HL-60 (cell line): ENCODE results near the gene RCOR3.

Source experiments
- DNase-seq, 2 experiments: peaks; one replicate each; pipeline ENCODE4 v3.0.0-alpha.2; 2010 to 2020; ENCODE audit warnings: low read depth in 1 of 2, low spot score in 1 of 2
- H3K27ac ChIP-seq: fragments of 250-450 bp; sonication (Bioruptor Pico); replicated peaks from 2 replicates; pipeline ENCODE4 v1.5.1; 2020; ENCODE audit warnings: mild to moderate bottlenecking, moderate library complexity
- H3K27me3 ChIP-seq: fragments of 250-450 bp; sonication (Bioruptor Pico); 2 replicates; pipeline ENCODE4 v1.5.1; 2021; ENCODE audit warnings: mild to moderate bottlenecking, moderate library complexity; ENCODE audit not compliant: insufficient read depth, poor library complexity, severe bottlenecking
- H3K4me3 ChIP-seq: replicated peaks from 2 replicates; pipeline ENCODE4 v1.5.1; 2011; ENCODE audit warnings: mild to moderate bottlenecking, control low read depth, low read length; ENCODE audit not compliant: insufficient read depth
- GABPA ChIP-seq: IDR thresholded peaks from 2 replicates; pipeline ENCODE4 v1.6.1; 2012; ENCODE audit warnings: low read depth
- POLR2AphosphoS5 ChIP-seq: IDR thresholded peaks from 2 replicates; pipeline ENCODE4 v1.6.1; 2012; ENCODE audit warnings: low read depth
- SPI1 ChIP-seq: IDR thresholded peaks from 2 replicates; pipeline ENCODE4 v1.6.1; 2012; ENCODE audit warnings: low read depth, mild to moderate bottlenecking, borderline replicate concordance
- TF ChIP-seq, protein P1 (sequence below): IDR thresholded peaks from 2 replicates; pipeline ENCODE4 v1.6.1; 2012; ENCODE audit warnings: low read depth; ENCODE audit not compliant: insufficient replicate concordance
- TF ChIP-seq, protein P2 (sequence below): IDR thresholded peaks from one replicate; pipeline ENCODE4 v1.5.1; 2011; ENCODE audit warnings: low read length, control low read depth, inconsistent platforms; ENCODE audit not compliant: insufficient read depth

RCOR3 gene

DNA sequence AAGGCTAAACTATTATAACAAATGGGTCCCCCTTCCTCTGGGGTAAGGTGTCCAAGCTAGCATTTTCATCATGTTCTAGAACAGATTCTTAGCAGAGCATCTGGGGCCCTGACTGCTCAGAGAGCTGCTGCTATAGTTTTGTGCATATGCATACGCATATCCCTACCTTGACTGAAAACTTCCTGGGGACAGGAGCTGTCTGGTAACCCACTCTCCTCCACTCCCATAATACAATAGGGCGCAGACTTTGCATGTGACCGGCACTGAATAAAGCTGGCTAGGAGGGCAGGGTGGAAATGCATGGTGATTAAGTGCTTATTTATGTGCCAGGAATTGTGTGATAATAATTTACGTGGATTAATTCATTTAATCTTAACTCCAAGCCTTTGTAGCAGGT is 79.1 kb downstream of the RCOR3 start:
- H3K27ac ChIP-seq, result no peak overlapping the region

DNA sequence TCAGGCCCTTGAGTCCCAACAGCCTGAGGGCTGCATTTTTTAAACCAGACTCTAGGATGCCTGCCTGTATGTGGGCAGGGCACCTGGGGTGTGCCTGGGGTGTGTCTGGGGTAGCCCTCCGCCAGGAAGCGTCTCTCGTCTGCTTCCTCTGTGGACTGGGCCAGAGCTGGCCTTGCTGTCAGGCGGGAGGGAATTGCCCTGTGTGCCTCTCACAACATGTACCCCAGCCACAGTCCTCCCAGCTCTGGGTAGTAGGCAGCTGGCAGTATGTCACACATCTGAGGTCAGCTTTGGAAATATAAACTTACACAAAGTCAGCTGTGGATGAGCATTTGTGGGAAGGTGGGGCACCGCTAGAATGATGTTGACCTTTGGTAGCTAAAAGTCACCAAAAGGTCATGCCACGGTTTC is 80.5 kb downstream of the RCOR3 start:
- Histone ChIP-seq H3K4me3 (no peak overlapping the region), H3K27me3 (no peaks in the 10 kb centered on the region), H3K27ac (no peak overlapping the region)
- DNase-seq, result no peak
- TF ChIP-seq SPI1, result no peak
- TF ChIP-seq POLR2AphosphoS5, result no peak
- TF ChIP-seq, protein P1, sequence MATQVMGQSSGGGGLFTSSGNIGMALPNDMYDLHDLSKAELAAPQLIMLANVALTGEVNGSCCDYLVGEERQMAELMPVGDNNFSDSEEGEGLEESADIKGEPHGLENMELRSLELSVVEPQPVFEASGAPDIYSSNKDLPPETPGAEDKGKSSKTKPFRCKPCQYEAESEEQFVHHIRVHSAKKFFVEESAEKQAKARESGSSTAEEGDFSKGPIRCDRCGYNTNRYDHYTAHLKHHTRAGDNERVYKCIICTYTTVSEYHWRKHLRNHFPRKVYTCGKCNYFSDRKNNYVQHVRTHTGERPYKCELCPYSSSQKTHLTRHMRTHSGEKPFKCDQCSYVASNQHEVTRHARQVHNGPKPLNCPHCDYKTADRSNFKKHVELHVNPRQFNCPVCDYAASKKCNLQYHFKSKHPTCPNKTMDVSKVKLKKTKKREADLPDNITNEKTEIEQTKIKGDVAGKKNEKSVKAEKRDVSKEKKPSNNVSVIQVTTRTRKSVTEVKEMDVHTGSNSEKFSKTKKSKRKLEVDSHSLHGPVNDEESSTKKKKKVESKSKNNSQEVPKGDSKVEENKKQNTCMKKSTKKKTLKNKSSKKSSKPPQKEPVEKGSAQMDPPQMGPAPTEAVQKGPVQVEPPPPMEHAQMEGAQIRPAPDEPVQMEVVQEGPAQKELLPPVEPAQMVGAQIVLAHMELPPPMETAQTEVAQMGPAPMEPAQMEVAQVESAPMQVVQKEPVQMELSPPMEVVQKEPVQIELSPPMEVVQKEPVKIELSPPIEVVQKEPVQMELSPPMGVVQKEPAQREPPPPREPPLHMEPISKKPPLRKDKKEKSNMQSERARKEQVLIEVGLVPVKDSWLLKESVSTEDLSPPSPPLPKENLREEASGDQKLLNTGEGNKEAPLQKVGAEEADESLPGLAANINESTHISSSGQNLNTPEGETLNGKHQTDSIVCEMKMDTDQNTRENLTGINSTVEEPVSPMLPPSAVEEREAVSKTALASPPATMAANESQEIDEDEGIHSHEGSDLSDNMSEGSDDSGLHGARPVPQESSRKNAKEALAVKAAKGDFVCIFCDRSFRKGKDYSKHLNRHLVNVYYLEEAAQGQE, result no peak
- TF ChIP-seq, protein P2, sequence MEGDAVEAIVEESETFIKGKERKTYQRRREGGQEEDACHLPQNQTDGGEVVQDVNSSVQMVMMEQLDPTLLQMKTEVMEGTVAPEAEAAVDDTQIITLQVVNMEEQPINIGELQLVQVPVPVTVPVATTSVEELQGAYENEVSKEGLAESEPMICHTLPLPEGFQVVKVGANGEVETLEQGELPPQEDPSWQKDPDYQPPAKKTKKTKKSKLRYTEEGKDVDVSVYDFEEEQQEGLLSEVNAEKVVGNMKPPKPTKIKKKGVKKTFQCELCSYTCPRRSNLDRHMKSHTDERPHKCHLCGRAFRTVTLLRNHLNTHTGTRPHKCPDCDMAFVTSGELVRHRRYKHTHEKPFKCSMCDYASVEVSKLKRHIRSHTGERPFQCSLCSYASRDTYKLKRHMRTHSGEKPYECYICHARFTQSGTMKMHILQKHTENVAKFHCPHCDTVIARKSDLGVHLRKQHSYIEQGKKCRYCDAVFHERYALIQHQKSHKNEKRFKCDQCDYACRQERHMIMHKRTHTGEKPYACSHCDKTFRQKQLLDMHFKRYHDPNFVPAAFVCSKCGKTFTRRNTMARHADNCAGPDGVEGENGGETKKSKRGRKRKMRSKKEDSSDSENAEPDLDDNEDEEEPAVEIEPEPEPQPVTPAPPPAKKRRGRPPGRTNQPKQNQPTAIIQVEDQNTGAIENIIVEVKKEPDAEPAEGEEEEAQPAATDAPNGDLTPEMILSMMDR, result no peak
- no peak for TF ChIP-seq GABPA

More for the DNA sequence above, 79.1 kb downstream of the RCOR3 start:
- H3K4me3 ChIP-seq, result no peak overlapping the region
- DNase-seq, result no peak
- TF ChIP-seq POLR2AphosphoS5, result no peak
- H3K27me3 ChIP-seq, result no peaks in the 10 kb centered on the region

DNA sequence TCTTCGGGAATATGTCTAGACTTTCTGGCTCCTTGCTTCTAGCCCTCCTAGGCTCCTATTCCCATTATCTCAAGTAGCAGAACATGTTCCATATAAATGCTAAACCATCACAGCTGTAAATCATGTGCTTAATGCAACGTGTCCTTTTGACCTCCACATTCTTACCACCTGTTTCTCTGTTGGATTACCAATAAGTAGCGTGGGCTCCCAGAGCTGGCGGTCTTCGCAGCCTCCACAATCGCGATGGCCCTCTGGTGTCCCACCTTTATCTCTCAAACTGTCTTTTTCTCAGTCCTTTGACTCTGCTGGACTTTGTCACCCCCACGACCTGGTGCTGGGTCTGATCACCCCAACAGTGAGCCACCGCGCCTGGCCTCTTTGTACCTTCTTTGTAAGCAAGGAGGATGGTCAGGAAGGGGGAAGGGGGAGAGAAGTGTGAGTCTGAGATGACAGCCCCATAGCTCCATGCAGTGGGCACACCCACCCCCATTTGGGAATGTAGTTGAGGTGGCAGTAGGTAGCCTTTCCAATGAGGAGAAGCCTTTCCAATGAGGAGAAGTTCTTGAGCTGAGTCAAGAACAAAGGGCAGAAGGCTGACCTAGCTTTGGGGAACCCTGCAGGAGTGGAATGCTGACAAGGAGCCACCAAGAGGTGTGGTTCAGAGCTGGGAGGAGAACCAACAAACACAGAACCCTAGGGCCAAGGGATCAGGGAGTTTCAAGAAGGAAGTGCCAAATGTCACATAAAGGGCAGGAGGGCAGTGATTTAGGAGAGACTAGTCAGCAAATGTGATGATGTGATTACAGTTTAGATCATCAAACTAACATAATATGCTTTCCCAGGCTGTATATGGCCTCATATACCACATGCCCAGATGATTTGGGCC is 81.7 kb downstream of the RCOR3 start:
- no peak for DNase-seq
- TF ChIP-seq, protein P1, result no peak
- TF ChIP-seq SPI1, result no peak
- no peak for TF ChIP-seq POLR2AphosphoS5
- TF ChIP-seq, protein P2, result no peak
- no peak for TF ChIP-seq GABPA
- Histone ChIP-seq H3K4me3 (no peak overlapping the region), H3K27me3 (no peaks in the 10 kb centered on the region), H3K27ac (no peak overlapping the region)

DNA sequence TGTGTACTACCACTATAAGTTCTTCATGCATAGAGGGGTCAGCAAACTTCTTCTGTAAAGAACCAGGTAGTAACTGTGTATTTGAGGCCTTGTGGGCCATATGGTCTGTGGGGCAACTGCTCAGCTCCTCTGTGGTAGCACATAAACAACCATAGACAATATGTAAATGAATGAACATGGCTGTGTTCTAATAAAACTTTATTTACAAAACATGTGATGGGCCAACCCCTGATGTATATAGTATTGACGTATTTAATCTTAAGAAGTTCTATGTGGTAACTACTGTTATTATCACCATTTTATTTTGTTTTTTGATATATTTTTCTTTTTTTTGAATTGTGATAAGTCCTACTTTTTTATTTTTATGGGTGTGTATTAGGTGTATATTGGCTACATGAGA is 82.8 kb downstream of the RCOR3 start:
- no peak overlapping the region for H3K27ac ChIP-seq
- no peak for DNase-seq
- no peak overlapping the region for H3K4me3 ChIP-seq
- TF ChIP-seq POLR2AphosphoS5 (no peak), GABPA (no peak)
- TF ChIP-seq, protein P2, result no peak
- H3K27me3 ChIP-seq, result no peaks in the 10 kb centered on the region
